Esophagus (tissue), 2 donors: ENCODE results near the gene SLC25A12. TPM values are rescaled to one million over a fixed set of nuclear protein-coding genes. Genes with fewer than 3 reads are reported as not detected.
A peak's percentile ranks its signal among the peaks of the same experiment; 100 is the strongest.

ENCODE experiments used
- H3K27ac ChIP-seq, 2 donors: one replicate each; pipeline ENCODE4 v1.5.1; 2013; ENCODE audit warnings: low read depth in 2 of 2, mild to moderate bottlenecking in 2 of 2, inconsistent platforms in 1 of 2, low read length in 1 of 2, moderate library complexity in 1 of 2
- H3K27me3 ChIP-seq, 2 donors: one replicate each; pipeline ENCODE4 v1.6.1; 2013; ENCODE audit warnings: low read length in 2 of 2, control low read depth in 1 of 2, mild to moderate bottlenecking in 1 of 2; ENCODE audit not compliant: insufficient read depth in 2 of 2, control insufficient read depth in 1 of 2
- H3K36me3 ChIP-seq, 2 donors: one replicate each; pipeline ENCODE4 v1.6.1; 2013; ENCODE audit warnings: low read length in 1 of 2; ENCODE audit not compliant: control insufficient read depth in 2 of 2, insufficient read depth in 2 of 2
- H3K4me1 ChIP-seq, 2 donors: one replicate each; pipeline ENCODE4 v1.6.1; 2013; ENCODE audit warnings: low read length in 1 of 2; ENCODE audit not compliant: control insufficient read depth in 2 of 2, insufficient read depth in 2 of 2
- H3K4me3 ChIP-seq, 2 donors: one replicate each; pipeline ENCODE4 v1.5.1; 2013; ENCODE audit warnings: low read length in 2 of 2, mild to moderate bottlenecking in 2 of 2, low read depth in 1 of 2, moderate library complexity in 1 of 2
- H3K9me3 ChIP-seq, 2 donors: one replicate each; pipeline ENCODE4 v1.6.1; 2013; ENCODE audit warnings: mild to moderate bottlenecking in 2 of 2, low read depth in 1 of 2, low read length in 1 of 2, moderate library complexity in 1 of 2; ENCODE audit not compliant: control insufficient read depth in 2 of 2, insufficient read depth in 1 of 2
- whole genome bisulfite sequencing, 2 donors: extraction: QIAGEN DNeasy Blood & Tissue Kit; methylation state at CpG; one replicate each; pipeline ENCODE4 v1.1.7; 2013; 5-methylcytosine and 5-hydroxymethylcytosine counted together
- polyA plus RNA-seq, 2 donors: library from polyadenylated mRNA; stranded (reverse); fragments of 200-250 nt; gene quantifications; one replicate each; pipeline ENCODE4 v1.2.3, GENCODE V29; 2013
- donor health status: healthy with polysubstance abuse.
- donor health status: Bipolar disorder and iron deficiency.

Gene SLC25A12
- 10 to 100 TPM in 1 of 2 donors, 1 to 10 TPM in 1; 8.9 to 12.8 TPM for polyA plus RNA-seq

GRCh38 chr2:171893824-171894611, at the start of gene SLC25A12:
SLC25A12 (minus strand) TSS chr2:171894244; CDS start chr2:171894214, 30 bp downstream.
- no peaks in the 10 kb centered on the region for H3K9me3 ChIP-seq
- 0% methylated on average over 41 to 63 of the region's 63 CpGs for WGBS, 2 donors
- peaks cover 0 to 2% of the 10 kb centered on the region in 2 donors for H3K4me1 ChIP-seq

GRCh38 chr2:171941316-171941699, 47.3 kb upstream of the SLC25A12 start:
- Histone ChIP-seq H3K9me3 (no peaks in the 10 kb centered on the region), H3K36me3 (no peaks in the 10 kb centered on the region), H3K4me1 (no peaks in the 10 kb centered on the region), H3K27me3 (no peaks in the 10 kb centered on the region), H3K4me3 (no peak overlapping the region), H3K27ac (no peak overlapping the region)
- 96 to 97% methylated on average over 6 of the region's 6 CpGs for WGBS, 2 donors

More at GRCh38 chr2:171893824-171894611, at the start of gene SLC25A12:
- Histone ChIP-seq H3K4me3 (peak within 1 kb of the TSS; percentile 77 to 79), H3K27ac (peak within 1 kb of the TSS; percentile 82 to 90), H3K36me3 (no peaks in the 10 kb centered on the region), H3K27me3 (no peaks in the 10 kb centered on the region)

DNA sequence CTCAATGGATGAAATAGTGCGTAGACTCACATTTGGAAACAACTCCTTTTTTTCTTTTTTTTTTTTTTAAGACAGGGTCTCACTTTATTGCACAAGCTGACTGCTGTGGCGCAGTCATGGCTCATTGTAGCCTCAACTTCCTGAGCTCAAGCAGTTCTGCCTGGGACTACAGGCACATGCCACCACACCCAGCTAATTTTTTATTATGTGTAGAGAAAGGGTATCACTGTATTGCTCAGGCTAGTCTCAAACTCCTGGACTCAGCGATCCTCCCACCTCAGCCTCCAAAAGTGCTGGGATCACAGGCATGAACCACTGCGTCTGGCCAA, 45.7 kb upstream of the SLC25A12 start:
- H3K36me3 ChIP-seq: no peaks in the 10 kb centered on the region
- H3K4me1 ChIP-seq: no peaks in the 10 kb centered on the region
- H3K27me3 ChIP-seq: no peaks in the 10 kb centered on the region
- no peaks in the 10 kb centered on the region for H3K9me3 ChIP-seq
- WGBS, 2 donors: 94 to 97% methylated on average over 4 of the region's 4 CpGs
- H3K4me3 ChIP-seq: no peak overlapping the region
- H3K27ac ChIP-seq: no peak overlapping the region

GRCh38 chr2:171939058-171939742, 45.2 kb upstream of the SLC25A12 start:
- Histone ChIP-seq H3K27me3 (no peaks in the 10 kb centered on the region), H3K36me3 (no peaks in the 10 kb centered on the region), H3K27ac (no peak overlapping the region), H3K4me3 (no peak overlapping the region), H3K9me3 (no peaks in the 10 kb centered on the region), H3K4me1 (no peaks in the 10 kb centered on the region)
- WGBS, 2 donors: 86 to 88% methylated on average over 9 of the region's 9 CpGs

DNA sequence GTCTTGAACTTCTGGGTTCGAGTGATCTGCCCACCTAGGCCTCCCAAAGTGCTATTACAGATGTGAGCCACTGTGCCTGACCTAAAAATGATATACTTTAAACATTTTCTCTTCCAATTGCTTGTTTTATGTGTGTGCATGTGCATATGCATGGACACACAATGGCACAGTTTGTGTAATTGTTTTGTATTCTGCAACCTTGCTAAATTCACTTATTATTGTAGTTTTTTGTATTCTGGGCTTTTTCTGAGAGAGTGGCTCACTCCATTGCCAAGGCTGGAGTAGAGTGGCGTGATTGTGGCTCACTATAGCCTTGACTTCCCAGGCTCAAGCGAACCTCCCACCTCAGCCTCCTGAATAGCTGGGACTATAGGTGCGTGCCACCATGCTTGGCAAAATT, 36.3 kb upstream of the SLC25A12 start:
- no peak overlapping the region for H3K27ac ChIP-seq
- H3K4me1 ChIP-seq: no peaks in the 10 kb centered on the region
- H3K4me3 ChIP-seq: no peak overlapping the region
- H3K9me3 ChIP-seq: no peaks in the 10 kb centered on the region
- 94 to 98% methylated on average over 4 of the region's 4 CpGs for WGBS, 2 donors
- peaks cover 0 to 4% of the 10 kb centered on the region in 2 donors for H3K36me3 ChIP-seq
- no peaks in the 10 kb centered on the region for H3K27me3 ChIP-seq

DNA sequence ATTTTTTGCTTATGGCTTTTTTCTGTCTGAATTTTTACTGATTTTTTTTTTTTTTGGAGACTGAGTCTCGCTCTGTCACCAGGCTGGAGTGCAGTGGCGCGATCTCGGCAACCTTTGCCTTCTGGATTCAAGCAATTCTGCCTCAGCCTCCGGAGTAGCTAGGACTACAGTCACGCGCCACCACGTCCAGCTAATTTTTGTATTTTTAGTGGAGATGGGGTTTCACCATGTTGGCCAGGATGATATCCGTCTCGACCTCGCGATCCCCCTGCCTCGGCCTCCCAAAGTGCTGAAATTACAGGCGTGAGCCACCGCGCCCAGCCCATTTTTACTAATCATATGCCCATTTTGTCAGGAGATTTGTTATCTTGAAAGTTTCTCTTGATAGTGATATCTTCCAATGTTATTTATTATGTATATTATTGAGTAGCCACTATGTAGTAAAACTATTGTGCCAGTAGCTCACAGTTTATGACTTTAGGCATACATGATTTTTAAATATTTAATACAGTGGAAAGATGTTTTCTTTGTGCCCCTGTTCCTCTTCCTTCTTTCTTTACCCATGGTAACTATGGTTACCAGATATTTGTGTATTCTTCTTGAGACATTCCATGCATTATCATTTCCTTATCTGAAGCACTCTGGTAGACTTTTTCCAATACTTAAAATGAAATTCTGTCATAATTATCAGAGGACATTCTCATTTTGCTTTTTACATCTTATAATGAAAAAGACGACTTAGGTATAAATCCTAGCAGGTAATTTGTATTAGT, 30.3 kb upstream of the SLC25A12 start:
- Histone ChIP-seq H3K36me3 (peaks cover 0 to 4% of the 10 kb centered on the region in 2 donors), H3K4me3 (no peak overlapping the region), H3K27me3 (no peaks in the 10 kb centered on the region), H3K4me1 (no peaks in the 10 kb centered on the region), H3K9me3 (no peaks in the 10 kb centered on the region), H3K27ac (no peak overlapping the region)
- 92 to 96% methylated on average over 17 of the region's 17 CpGs for WGBS, 2 donors

- 19 to 20% methylated on average over 13 of the region's 13 CpGs for WGBS, 2 donors
- Histone ChIP-seq H3K27ac (peak overlapping the region; percentile 48 to 74), H3K9me3 (no peaks in the 10 kb centered on the region), H3K27me3 (no peaks in the 10 kb centered on the region), H3K4me1 (no peaks in the 10 kb centered on the region), H3K36me3 (peaks cover 0 to 4% of the 10 kb centered on the region in 2 donors), H3K4me3 (peak overlapping the region; percentile 13 to 96)
Measured at GRCh38 chr2:171923206-171923605, 29.2 kb upstream of the SLC25A12 start.

DNA sequence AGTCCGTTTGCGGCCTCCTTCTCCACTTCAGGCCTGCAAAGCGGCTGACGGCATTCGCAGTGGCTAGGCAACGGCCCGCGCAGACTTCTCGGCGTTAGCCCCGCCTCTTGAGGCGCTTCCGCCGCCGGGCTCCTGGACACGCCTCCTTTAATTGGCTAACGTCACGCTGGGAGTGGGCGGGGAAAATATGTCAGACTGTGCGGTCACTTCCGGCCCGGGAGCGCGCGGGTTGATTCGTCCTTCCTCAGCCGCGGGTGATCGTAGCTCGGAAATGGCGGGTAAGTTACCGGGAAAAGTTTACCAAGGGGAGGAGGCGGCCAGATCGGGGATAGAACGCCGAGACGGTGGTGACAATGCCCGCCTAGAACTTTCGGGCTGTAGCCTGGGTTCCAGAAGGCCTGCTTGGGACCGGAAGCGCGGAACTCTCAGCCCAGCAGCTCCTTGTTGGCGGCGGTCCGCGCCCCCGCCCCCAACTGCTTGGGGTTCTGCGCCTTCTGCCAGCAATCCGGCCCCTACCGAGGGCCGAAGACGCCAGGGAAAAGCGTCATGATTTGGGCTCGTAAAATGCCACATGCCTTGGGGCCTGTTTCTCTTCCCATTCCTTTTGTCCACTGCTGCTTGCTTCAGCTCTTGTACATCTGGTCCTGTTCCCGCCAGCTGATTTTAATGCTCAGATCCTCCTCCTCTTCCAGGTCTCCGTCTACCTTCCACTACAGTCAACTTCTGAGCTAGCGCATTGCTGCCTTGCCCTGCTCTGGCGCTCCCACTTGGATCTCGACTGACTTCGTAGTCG, 28.4 kb upstream of the SLC25A12 start, which contains the start of gene HAT1:
TSS of gene HAT1 (plus strand) at position 232 of the 793 bp plus-strand sequence. CDS start at position 272, 40 bp downstream.
- Histone ChIP-seq H3K27ac (peak within 1 kb of the TSS; percentile 90 to 97), H3K9me3 (no peaks in the 10 kb centered on the region), H3K4me3 (peak within 1 kb of the TSS; percentile 82 to 96), H3K27me3 (no peaks in the 10 kb centered on the region), H3K36me3 (peaks cover 0 to under 1% of the 10 kb centered on the region in 2 donors), H3K4me1 (no peaks in the 10 kb centered on the region)
- WGBS, 2 donors: 0% methylated on average over 61 of the region's 61 CpGs

DNA sequence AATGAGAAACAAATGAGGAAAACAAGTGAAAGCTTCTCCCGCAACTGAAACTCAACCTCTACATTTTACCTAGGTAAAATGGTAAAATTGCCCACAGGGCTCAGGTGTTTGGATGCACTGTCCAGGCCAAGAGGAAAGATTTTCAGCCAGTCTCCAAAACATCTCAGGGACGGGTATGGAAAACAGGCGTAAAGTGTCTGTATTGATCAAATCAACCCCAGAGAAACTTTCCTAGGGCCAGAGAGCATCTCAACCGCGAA, 27.9 kb upstream of the SLC25A12 start:
- Histone ChIP-seq H3K27ac (peak overlapping the region; percentile 83), H3K36me3 (no peaks in the 10 kb centered on the region), H3K9me3 (no peaks in the 10 kb centered on the region), H3K4me3 (peak overlapping the region; percentile 26 to 38), H3K27me3 (no peaks in the 10 kb centered on the region), H3K4me1 (no peaks in the 10 kb centered on the region)
- 10 to 12% methylated on average over 5 of the region's 5 CpGs for WGBS, 2 donors
